TTC549 (cell line): ENCODE results near the gene PHF2.

Experiments used
- FAIRE-seq: peaks from 2 replicates; lab custom pipeline; 2012; peaks lifted over from hg19 to GRCh38; lab: Jason Lieb, UNC

The PHF2 gene

DNA sequence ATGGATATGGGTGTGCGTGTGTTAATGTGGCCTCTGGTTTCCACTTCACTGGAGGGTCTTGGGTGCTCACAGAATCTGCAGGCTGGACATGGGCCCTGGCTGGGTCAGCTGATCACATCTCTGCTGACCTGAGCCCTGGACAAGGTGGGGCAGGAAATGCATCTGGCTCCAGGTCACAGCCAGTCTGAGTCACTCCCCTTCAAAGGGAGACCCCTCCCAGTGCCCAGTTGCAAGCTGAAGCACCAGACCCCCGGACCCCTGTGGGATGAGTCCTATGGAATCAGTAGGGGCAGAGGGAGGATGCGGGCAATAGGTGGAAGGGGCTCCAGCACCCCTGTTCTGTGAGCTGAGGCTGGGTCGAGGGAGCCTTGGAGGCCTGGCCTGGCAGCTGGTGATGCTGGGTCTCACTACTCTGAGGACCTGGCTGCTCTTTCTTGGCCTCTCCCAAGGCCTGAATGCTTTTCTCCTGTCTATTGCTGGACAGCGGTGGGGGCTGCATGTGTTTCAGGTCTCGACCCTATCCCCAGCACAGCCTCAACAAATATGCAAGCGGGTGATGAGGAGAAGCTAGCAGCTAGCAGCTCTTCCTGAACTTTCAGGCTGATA, 54.5 kb downstream of the PHF2 start:
- FAIRE-seq, result no peak

GRCh38 chr9:93633492-93634221, 57.3 kb downstream of the PHF2 start:
- FAIRE-seq, result no peak

DNA sequence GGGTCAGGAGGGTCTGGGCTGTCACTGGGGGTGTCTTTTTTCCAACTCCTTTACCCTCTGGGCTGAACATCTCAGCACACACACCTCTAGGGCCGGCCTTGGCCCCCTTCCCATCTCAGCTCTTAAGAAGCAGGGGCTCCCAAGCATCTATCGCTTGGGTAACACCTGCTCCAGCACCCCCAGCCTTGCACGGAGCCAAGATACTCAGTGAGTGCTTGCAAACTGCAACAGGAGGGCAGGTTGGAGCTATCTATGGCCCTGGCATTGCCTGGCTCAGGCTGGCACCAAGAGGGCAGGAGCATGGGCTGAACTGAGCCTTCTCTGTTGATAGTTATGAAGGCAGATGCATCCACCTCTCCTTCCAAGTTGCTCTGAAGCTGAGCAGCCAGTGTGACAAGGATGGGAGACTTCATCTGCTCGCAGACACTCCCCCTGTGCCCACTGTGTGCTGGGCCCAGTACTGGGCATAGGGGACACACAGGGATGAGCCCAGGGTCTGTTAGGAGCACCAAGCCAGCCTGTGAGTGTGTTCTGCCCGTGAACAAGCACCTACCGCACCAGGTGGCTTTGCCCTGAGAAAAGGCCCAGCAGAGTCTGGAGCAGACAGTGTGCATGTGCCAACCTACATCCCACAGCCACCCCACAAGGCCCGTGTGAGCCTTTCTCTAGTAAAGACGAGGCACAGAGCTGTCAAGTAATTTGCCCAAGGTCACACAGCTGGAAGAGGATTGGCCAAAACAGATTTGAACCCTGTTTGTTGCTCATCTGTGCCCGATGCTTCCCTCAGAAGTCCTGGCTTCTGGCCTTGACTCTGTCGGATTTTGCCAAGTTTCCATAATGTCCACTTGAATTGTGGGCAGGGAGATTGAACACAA, 58.2 kb downstream of the PHF2 start:
- FAIRE-seq, result no peak

DNA sequence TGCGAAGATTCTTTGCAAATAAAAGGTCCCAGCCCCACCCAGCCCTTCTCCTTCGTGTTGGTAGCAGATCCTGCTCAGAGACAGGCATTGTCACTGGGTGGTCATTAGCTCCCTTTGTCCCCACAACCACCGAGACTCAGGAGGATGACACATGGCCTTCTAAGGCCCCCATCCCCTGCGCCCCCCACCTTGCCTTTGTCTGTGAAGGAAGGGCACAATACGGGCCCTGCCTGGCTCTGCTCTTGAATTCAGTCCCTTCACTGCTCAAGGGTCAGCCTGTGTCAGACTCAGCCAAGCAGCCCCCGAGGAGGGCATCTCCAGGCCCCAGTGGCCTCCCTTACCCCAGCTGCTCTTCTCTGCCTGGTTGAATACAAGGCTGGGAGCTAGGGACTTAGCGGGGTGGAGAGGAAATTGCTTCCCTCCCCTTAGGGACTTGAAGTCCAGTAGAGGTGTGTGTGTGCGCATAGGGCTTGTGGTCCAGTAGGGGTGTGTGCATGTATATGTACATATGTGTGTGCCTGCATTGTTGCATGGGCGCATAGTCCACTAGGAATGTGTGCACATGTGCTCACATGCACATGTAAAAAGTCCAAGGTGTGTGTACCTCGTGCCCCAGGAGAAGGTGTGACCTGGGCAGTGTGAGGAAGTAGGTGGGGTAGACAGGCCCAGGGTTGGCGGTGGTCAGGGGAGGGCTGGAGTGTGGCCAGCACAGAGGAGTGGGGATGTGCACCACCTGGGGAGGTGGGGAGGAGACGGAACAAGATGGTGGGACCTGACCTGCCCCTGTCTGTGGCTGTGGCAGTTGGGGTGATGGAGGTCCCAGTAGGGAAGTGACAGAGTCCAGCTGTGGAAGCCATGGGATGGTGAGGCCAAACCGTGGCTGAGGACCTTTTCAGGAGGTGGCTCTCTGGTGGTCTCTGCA, 59.1 kb downstream of the PHF2 start:
- FAIRE-seq, result no peak

GRCh38 chr9:93636172-93636661, 59.8 kb downstream of the PHF2 start:
- FAIRE-seq, result no peak

DNA sequence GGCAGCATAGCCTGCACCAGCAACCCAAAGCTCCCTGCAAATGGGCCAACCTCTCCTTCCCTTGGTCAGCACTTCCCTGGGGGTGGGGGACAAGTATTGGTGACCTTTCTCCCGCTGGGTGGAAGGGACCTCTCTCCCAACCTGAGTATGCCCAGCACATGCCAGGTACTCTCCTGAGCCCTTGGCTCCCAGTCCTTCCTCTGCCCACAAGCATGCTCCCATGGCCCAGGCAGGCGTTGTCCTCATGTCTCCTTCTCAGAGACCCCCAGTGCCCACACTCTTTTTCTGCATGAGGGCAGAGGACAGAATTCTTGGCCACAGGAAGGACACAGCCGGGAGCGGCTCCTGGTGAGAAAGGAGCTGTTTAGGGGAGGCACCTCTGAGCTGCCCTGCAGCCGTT, 60.3 kb downstream of the PHF2 start:
- FAIRE-seq, result no peak

GRCh38 chr9:93637886-93638285, 61.5 kb downstream of the PHF2 start:
- FAIRE-seq, result no peak

DNA sequence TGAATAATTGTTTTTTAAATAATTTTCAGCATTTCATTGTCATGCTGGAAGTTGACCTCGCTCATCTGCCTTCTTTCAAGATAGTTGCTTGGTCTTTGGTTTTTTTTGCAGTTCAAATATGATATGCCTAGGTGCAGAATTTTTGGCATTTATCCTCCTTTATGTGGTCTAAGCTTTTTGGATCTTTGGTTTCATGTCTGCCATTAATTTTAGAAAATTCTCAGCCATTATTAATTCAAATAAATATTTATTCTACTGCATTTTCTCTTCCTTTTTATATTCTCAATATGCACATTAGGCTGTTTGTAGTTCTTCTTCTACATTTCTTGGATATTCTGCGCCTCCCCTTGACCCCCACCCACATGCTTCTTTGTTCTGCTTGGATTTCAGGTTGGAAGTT, 63.6 kb downstream of the PHF2 start:
- FAIRE-seq, result no peak

GRCh38 chr9:93642961-93643360, 66.6 kb downstream of the PHF2 start:
- FAIRE-seq, result no peak

DNA sequence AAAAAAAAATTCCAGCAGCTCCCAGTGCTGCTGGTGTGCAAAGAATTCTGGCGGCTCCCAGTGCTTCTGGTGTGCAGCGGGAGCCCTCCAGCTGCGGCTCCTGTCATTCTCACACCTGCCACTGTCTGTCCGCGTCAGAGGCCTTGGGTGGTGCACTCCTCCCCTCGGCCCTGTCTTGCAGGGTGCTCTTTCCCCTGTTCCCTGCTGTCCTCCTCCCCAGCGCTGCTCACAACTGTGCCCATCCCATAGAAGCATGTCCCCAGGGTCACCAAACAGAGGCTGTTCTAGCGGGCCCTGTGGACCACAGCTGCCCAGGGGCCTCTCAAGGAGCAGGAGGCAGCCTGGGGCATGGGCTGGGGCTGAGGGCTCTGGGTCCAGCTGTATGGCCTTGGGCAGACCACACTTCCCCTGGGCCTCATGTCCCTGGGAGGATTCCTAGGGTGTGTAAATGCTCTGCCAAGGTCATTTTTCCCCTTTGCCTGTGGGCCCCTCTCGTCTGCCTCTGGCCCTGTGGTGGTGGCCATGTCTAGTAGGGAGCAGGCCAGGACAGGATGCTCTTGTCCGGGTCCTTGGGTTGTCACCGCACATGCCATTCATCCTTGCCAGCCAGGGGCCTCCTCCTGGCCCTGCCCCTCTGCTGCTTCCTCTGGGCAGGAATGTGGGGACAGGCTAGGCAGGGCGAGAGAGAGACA, 68.2 kb downstream of the PHF2 start:
- no peak for FAIRE-seq

DNA sequence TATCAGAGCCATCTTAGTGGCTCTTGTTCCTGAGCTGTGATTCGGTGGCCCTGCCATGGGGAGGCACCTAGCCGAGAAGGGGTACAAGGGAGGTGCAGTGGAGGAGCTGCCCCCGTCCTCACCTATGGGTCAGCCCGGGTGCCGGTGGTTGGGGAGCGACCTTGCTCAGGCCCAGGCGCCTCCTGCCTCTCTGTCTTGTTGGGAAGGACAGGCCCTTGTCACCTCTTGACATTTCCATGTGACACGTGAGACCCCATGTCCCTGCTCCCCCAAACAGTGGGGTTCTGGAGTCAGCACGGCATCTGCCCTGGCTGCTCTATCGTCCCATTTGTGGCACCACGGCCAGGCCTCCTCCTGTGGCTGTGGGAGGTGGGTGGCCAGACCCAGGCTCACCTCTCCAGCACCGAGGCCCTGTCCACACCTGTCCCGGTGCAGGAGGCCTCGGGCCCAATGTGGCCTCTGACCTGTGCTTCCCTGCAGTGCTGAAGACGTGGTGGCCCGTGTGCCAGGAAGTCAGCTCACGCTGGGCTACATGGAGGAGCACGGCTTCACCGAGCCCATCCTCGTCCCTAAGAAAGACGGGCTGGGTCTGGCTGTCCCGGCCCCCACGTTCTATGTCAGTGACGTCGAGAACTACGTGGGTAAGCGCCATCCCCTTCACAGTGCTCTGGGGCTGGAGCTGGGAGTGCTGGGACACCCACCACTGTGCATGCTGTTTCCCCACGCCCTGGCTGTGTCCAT, 68.9 kb downstream of the PHF2 start:
- no peak for FAIRE-seq

GRCh38 chr9:93645921-93646639, 69.7 kb downstream of the PHF2 start:
- no peak for FAIRE-seq

DNA sequence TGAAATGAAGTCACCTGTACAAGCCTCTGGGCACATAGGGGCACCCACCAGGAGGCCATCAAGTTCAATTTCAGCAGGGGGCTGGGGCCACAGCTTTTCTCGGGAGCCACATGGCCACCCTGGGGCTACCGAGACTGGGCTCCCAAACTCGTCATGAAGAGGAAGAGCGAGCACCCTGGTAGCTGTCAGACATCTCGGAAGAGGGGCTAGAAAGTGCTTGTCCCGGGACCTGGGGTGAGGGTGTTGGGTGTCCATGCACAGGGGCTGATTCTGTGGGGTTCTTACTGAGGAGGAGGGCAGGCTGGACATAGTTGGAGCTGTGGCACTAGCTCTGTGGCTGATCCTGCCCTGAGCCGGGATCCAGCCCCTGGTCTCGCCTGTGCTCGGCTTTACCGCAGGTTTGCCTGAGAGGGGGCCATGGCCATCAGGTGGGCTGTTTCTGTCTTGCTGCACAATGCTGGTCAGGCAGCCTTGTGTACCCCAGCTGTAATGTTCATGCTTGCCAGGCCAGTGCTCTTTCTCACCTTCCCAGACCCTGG, 70.3 kb downstream of the PHF2 start:
- no peak for FAIRE-seq

DNA sequence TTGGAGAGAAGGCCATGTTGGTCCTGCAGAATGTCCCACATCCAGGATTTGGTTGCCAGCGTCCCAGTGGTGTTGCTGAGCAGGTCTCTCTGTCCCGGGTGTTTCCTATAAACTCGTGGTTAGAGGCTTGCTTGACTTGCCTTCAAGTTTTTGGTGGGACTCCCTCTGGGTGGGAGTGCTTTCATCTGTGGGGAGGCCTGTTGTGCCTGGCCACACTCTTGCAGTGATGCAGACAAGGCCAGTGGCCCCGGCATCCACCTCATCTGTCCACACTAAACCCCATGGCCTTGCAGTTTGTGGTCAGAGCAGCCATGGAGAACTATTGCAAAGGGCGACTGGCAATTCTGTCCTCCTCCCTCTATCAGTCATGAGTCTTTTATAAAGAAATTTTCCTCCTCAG, 71.8 kb downstream of the PHF2 start:
- no peak for FAIRE-seq

DNA sequence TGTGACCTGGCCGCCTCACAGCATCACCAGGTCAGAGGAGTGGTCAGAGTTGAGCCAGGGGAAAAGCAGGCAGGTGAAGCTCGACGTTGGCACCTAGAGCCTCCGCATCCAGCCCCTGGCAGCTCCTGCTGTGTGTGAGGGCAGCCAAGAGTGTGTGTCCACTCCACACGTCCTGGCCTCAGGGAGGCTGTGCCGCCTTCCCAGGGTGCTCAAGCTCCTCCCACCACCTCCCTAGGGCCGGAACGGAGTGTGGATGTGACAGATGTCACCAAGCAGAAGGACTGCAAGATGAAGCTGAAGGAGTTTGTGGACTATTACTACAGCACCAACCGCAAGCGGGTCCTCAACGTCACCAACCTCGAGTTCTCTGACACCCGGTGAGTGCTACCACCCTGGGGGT, 72.5 kb downstream of the PHF2 start:
- FAIRE-seq, result no peak

DNA sequence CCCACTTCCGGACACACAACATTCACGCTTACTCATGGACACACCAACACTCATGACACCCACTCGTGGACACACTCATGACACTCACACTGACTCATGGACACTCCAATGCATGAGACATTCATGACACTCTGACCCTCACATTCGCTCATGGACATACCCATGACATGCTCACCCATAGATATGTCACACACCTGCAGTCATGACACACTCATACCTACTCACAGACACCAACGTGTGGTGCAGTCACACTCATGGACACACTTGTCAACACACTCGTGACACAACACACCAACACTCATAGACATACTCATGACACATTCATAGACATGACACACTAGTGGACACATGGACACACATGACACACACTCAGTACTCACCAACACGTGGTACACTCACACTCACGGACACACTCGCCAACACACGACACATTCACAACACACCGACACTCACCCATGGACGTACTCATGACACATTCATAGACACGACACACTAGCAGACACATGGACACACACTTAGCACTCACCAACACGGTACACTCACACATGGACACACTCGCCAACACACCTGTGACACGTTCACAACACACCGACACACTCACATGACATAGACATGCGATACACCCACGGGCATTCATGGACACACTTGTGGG, 73.4 kb downstream of the PHF2 start:
- no peak for FAIRE-seq

DNA sequence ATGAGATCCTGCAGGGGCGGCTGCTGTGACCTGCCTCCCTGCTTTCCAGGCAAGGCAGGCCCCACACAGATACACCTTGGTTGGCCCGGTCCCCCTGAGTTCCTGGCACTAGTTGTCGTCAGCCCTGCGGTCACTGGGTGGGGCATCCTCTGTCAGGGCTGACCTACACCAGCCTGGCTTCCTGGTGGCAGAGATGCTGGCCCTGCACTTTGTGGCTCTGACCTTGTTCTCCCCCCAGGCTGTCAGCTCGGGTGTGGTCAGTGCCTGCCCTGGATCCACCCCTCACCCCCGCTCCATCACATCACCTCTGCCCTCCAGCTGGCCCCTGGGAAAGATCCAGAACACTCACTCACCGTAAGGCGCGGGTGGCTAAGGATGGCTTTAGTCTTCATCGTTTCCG, 74.1 kb downstream of the PHF2 start:
- no peak for FAIRE-seq

DNA sequence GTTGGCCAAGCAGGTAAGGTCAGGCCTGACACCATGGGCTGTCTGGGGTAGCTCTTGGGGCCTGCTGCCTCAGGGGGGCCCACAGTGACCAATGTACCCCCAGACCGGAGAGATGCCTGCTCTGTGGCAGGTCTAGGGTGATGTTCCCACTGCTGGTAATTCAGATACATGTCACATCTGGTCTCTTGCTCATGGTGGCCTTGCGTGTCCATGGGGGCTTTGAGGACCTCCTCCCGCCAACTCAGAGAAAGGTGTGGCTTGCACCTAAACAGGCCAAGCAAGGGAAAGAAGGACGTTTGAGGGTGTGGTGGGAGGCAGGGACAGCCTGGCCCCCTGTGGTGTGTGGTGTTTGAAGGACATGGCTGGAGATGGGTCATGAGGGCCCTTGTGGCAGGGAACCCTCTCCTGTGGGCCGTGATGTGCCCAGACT, 75.2 kb downstream of the PHF2 start:
- no peak for FAIRE-seq
